GM10847 (cell line): ENCODE data around the gene LSM7.

Source experiments
- POLR2A ChIP-seq: IDR thresholded peaks from 2 replicates; pipeline ENCODE4 v1.6.1; 2011; ENCODE audit not compliant: insufficient read length; ENCODE audit errors: extremely low read depth

LSM7 gene

GRCh38 chr19:2273356-2274184, 54.8 kb downstream of the LSM7 start:
- TF ChIP-seq POLR2A = peak; percentile 30
